PFSK-1 (cell line): ENCODE results near the gene HECTD4.
A peak's percentile ranks its signal among the peaks of the same experiment; 100 is the strongest.

Experiments
- FOXP2 ChIP-seq: optimal IDR thresholded peaks from 2 replicates; pipeline ENCODE3; 2011; ENCODE audit warnings: borderline replicate concordance, control low read depth, inconsistent platforms; ENCODE audit not compliant: insufficient read depth; ENCODE audit errors: extremely low read length, extremely low read depth
- POLR2AphosphoS5 ChIP-seq: IDR thresholded peaks from 2 replicates; pipeline ENCODE4 v1.6.1; 2012; ENCODE audit warnings: low read depth, mild to moderate bottlenecking, control low read depth, low read length, moderate library complexity
- TAF1 ChIP-seq: IDR thresholded peaks from 2 replicates; pipeline ENCODE4 v1.6.1; 2012; ENCODE audit warnings: low read length, control low read depth, borderline replicate concordance; ENCODE audit not compliant: insufficient read depth
- TF ChIP-seq, protein P1 (sequence below), 2 experiments: IDR thresholded peaks; 2 replicates each; pipeline versions ENCODE4 v1.6.1 to v1.8.0; 2011 to 2012; ENCODE audit warnings: low read depth in 2 of 2, low read length in 2 of 2, control low read depth in 1 of 2, inconsistent platforms in 1 of 2, mild to moderate bottlenecking in 1 of 2, moderate library complexity in 1 of 2; ENCODE audit not compliant: insufficient read depth in 1 of 2

DNA sequence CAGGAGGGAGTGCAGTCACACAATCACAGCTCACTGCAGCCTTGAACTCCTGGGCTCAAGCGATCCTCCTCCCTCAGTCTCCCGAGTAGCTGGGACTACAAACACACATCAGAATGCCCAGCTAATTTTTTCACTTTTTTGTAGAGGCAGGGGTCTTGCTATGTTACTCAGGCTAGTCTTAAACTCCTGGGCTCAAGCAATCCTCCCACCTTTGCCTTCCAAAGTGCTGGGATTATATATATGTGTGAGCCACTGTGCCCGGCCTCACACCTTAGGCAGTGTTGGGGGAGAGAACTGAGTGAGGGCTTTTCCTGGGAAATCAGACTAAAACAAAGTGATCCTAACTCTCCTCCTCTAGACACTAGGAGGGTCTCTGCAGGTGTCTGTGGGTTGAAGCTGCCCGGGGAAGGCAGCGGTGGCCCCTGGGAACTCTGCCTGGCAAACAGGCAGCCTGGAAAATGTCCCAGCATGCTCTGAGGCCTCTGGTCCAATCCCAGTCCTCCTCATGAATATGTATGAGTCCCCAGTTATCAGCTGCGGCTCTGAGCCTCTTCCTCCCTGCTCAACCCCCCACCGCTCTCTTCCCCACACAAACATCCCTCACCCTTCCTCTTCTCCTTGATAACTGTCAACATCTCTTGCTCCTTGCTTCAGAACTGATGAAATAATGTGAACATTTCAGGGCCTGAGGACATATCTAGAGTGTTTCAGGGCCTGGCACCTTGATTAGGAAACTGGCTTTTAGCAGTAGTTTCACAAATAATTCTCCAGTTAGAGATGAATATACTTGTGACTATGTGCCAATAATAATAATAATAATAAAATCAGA lies 265.8 kb downstream of the HECTD4 start:
- TF ChIP-seq POLR2AphosphoS5 (peak; percentile 85), TAF1 (0 out of 2 replicates have a peak, but pooled peaks have one; percentile 52), FOXP2 (no peak)
- TF ChIP-seq, protein P1, sequence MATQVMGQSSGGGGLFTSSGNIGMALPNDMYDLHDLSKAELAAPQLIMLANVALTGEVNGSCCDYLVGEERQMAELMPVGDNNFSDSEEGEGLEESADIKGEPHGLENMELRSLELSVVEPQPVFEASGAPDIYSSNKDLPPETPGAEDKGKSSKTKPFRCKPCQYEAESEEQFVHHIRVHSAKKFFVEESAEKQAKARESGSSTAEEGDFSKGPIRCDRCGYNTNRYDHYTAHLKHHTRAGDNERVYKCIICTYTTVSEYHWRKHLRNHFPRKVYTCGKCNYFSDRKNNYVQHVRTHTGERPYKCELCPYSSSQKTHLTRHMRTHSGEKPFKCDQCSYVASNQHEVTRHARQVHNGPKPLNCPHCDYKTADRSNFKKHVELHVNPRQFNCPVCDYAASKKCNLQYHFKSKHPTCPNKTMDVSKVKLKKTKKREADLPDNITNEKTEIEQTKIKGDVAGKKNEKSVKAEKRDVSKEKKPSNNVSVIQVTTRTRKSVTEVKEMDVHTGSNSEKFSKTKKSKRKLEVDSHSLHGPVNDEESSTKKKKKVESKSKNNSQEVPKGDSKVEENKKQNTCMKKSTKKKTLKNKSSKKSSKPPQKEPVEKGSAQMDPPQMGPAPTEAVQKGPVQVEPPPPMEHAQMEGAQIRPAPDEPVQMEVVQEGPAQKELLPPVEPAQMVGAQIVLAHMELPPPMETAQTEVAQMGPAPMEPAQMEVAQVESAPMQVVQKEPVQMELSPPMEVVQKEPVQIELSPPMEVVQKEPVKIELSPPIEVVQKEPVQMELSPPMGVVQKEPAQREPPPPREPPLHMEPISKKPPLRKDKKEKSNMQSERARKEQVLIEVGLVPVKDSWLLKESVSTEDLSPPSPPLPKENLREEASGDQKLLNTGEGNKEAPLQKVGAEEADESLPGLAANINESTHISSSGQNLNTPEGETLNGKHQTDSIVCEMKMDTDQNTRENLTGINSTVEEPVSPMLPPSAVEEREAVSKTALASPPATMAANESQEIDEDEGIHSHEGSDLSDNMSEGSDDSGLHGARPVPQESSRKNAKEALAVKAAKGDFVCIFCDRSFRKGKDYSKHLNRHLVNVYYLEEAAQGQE (IDR thresholded peaks at IDR 0.05; ENCODE audit: insufficient read depth in 1 of 2, low read depth in 2 of 2, low read length in 2 of 2), result no peak
